ENCODE results near the gene MYO9A. TPM values are rescaled to one million over a fixed set of nuclear protein-coding genes. Genes with fewer than 3 reads are reported as not detected.
"Not testable (repeated sequence)": the region's sequence is repeated elsewhere in the genome, so short reads cannot be mapped to it uniquely, and the experiment has no call there.

The MYO9A gene
- total RNA-seq, 1 donor from 2014 or later, result 121 TPM

- FAIRE-seq; DNase-seq (ENCODE audit: low spot score in 2 of 2): not testable (repeated sequence)
These were observed 17.4 kb downstream of the MYO9A start for GRCh38 chr15:72100551-72100950.

- FAIRE-seq, result no peak
These were observed 18.8 kb downstream of the MYO9A start for GRCh38 chr15:72099155-72099554.

GRCh38 chr15:72098040-72098439 lies 19.9 kb downstream of the MYO9A start:
- FAIRE-seq (no peak), DNase-seq (ENCODE audit: low spot score in 2 of 2) (no peak)

More at GRCh38 chr15:72099155-72099554, 18.8 kb downstream of the MYO9A start:
- DNase-seq (ENCODE audit: low spot score in 2 of 2), result no peak

DNA sequence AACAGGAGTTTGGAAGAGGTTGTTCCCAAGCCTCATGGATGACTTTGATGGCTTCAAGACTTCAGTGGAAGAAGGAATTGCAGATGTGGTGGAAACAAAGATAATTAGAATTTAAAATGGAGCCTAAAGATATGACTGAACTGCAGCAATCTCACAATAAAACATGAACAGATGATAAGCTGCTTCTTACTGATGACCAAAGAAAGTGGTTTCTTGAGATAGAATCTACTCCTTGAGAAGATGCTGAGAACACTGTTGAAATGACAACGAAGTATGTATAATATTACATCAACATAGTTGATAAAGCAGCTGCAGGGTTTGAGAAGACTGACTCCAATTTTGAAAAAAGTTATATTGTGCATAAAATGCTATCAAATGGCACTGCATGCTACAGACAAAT lies 21.2 kb downstream of the MYO9A start:
- DNase-seq (ENCODE audit: low spot score in 2 of 2) (no peak), FAIRE-seq (no peak)

- no peak for DNase-seq (ENCODE audit: low spot score in 2 of 2)
- no peak for FAIRE-seq
These were observed 25.3 kb downstream of the MYO9A start for GRCh38 chr15:72092691-72093090.

- DNase-seq (ENCODE audit: low spot score in 2 of 2) (no peak), FAIRE-seq (no peak)
These were observed 25.9 kb downstream of the MYO9A start for GRCh38 chr15:72092006-72092405.

GRCh38 chr15:72086920-72087648 lies 30.9 kb downstream of the MYO9A start:
- DNase-seq (ENCODE audit: low spot score in 2 of 2) (no peak), FAIRE-seq (no peak)

- DNase-seq (ENCODE audit: low spot score in 2 of 2) (no peak), FAIRE-seq (no peak)
These were observed 31.8 kb downstream of the MYO9A start for GRCh38 chr15:72086010-72086697.

DNA sequence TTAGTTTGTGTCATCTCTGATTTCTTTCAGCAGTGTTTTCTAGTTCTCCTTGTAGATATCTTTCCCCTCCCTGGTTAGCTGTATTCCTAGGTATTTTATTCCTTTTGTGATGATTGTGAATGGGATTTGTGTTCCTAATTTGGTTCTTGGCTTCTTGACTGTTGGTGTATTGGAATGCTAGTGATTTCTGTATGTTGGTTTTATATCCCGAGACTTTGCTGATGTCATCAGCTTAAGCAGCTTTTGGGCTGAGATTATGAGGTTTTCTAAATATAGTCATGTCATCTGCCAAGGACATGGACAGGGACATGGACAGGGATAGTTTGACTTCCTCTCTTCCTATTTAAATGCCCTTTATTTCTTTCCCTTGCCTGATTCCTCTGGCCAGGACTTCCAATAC lies 35.8 kb downstream of the MYO9A start:
- DNase-seq (ENCODE audit: low spot score in 2 of 2) (no peak), FAIRE-seq (no peak)

DNA sequence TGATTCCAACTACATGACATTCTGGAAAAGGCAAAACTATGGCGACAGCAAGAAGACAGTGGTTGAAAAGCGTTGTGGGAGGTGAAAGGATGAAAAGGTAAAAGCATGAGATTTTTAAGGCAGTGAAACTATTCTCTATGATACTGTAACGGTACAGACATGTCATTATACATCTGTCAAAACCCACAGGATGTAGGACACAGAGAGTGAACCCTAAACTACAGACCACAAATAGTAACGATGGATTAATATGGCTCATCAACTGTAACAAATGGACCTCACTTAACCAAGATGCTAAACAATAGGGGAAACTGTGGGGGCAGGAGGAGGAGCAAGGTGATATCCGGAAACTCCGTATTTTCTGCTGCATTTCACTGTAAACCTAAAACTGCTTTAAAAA lies 39.1 kb downstream of the MYO9A start:
- no peak for FAIRE-seq

DNA sequence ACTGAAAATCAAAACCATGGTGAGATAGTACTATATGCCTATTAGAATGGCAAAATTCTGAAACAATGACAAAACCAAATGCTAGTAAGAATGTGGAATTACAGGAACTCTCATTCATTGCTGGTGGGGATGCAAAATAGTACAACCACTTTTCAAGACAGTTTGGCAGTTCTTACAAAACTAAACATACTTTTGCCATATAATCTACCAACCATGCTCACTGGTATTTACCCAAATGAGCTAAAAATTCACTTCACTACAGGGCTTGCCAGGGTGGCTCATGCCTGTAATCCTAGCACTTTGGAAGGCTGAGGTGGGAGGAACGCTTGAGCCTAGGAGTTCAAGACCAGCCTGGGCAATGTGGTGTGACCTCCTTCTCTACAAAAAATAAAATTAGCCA lies 40.0 kb downstream of the MYO9A start:
- FAIRE-seq, result no peak
- DNase-seq (ENCODE audit: low spot score in 2 of 2), result no peak

More for the DNA sequence above, 39.1 kb downstream of the MYO9A start:
- no peak for DNase-seq (ENCODE audit: low spot score in 2 of 2)

DNA sequence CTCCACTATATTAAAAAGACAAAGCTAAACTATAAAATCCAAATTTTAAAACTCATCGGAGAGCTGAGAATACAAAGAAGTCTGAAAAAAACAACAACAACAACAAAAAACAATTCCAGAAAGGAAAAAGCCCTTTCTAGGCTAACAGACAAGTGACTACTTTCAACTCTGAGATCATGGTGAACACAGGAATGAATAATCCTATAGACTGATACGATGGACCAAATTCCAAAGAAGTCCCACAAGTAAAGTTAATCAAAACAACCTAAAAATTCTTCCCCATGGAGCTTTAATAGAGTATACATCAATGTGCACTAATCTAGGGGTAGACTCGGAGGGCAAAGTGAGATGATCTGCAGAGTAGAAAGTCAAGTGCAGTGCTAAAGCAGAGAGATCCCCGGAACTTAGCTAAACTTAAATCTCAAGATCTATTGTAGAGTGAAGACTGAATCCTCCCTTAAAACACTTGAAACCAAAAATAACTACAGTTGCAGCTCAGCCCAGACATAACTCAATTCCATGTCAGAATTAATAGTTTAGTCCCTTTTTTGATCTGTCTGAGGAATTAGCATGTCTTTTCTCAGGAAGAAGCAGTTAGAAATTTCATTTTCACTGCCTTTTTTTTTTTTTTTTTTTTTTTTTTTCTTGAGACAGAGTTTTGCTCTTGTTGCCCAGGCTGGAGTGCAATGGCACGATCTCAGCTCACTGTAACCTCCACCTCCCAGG lies 43.5 kb downstream of the MYO9A start:
- DNase-seq (ENCODE audit: low spot score in 2 of 2) (no peak), FAIRE-seq (no peak)

GRCh38 chr15:72071448-72071825 lies 46.5 kb downstream of the MYO9A start:
- DNase-seq (ENCODE audit: low spot score in 2 of 2); FAIRE-seq: not testable (repeated sequence)

DNA sequence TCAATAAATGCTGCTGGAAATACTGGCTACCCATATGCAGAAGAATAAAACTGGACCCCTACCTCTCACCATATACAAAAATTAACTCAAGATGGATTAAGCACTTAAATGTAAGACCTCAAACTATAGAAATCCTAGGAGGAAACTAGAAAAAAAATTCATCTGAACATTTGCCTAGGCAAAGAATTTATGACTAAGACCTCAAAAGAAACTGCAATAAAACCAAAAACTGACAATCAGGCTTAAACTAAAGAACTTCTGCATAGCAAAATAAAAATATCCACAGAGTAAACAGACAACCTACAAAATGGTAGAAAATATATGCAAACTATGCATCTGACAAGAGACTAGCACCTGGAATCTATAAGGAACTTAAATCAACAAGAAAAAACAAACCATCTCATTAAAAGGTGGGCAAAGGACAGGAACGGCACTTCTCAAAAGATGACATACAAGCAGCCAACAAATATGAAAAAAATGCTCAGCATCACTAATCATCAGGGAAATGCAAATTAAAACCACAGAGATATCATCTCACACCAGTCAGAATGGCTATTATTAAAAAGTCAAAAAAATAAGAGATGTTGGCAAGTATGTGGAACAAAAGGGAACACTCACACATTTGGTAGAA lies 47.0 kb downstream of the MYO9A start:
- no peak for FAIRE-seq

DNA sequence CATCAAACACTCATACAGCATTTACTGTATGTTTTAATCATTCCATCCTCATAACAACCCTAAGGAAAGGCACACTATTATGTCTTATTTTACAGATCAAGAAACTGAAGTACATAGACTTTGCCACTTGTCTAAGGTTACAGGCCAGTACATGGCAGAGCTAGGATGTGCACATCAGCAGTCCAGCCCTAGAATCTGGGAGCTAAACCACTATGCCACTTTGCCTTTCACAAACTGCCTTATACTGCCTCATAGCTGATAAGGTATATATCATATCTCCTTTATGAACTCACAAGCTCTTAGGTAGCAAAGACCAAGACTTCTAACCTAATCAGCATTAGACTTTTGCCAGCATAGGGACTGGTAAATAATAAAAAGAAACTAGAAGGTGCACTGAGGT lies 49.1 kb downstream of the MYO9A start:
- no peak for FAIRE-seq
- no peak for DNase-seq (ENCODE audit: low spot score in 2 of 2)

More for the DNA sequence above, 47.0 kb downstream of the MYO9A start:
- no peak for DNase-seq (ENCODE audit: low spot score in 2 of 2)

DNA sequence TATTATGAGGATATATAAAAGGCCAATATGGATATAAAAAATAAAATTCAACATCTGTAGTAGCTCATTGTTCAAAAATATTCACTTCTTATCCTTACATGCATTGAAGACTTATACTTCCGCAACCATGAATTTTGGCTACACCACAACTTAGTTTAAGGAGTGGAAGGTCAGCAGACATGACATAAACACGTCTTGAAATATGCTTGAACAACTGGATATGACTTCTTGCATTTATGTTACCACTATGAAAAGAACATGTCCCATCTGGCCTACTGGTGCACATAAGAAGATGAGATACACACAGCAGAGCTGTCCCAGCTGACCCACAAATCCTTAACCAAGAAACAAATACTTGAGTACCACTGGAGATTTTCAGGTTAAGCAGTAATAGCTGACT lies 52.1 kb downstream of the MYO9A start:
- DNase-seq (ENCODE audit: low spot score in 2 of 2) (no peak), FAIRE-seq (no peak)

DNA sequence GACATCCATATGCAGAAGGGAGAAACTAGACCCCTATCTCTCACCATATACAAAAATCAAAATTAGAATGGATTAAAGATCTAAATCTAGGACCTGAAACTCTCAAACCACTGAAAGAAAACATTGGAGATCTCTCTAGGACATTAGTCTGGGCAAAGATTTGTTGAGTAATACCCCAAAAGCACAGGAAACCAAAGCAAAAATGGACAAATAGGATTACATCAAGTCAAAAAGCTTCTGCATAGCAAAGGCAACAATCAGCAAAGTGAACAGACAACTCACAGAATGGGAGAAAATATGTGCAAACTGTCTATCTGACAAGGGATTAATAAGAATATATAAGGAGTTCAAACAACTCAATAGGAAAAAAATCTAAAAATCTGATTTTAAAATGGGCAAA lies 54.8 kb downstream of the MYO9A start:
- FAIRE-seq (no peak), DNase-seq (ENCODE audit: low spot score in 2 of 2) (no peak)

GRCh38 chr15:72062319-72062718 lies 55.6 kb downstream of the MYO9A start:
- FAIRE-seq, result no peak
- DNase-seq (ENCODE audit: low spot score in 2 of 2), result no peak

- DNase-seq (ENCODE audit: low spot score in 2 of 2), result no peak
- FAIRE-seq, result no peak
These were observed 57.2 kb downstream of the MYO9A start for GRCh38 chr15:72060687-72061250.

DNA sequence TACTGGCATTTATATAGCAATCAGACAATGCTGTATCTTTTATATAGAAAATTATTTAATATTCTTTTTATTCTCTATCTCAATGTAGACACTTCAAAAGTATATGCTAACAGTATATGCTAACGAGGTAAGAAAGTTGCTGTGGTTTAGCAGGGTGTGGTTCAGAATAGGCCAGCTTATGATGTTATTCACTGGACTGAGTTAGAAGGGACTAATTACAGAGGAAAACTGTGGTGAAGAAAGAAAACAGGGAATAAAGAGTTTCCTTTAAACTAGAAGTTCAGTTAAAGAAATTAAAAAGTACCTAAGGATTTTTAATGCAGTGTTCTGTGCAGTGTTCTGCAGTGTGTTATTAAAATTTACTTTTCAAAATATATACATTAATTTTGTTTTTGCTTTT lies 59.4 kb downstream of the MYO9A start:
- FAIRE-seq (no peak), DNase-seq (ENCODE audit: low spot score in 2 of 2) (no peak)
